Suppressor macrophage (primary cell): ENCODE data around the gene RAI1.
A peak's percentile ranks its signal among the peaks of the same experiment; 100 is the strongest.

Experiments used
- DNase-seq, 4 experiments: peaks; one replicate each; pipeline ENCODE4 v3.0.0-alpha.2; 2020 to 2022

The RAI1 gene

GRCh38 chr17:17784657-17785267, 103.5 kb downstream of the RAI1 start:
- peak in 1 of 4 experiments; percentile 6 for DNase-seq

GRCh38 chr17:17785407-17785806, 104.1 kb downstream of the RAI1 start:
- no peak for DNase-seq

- no peak for DNase-seq
Observed at GRCh38 chr17:17786998-17787397, 105.7 kb downstream of the RAI1 start.

GRCh38 chr17:17787568-17787967, 106.3 kb downstream of the RAI1 start:
- no peak for DNase-seq

GRCh38 chr17:17788967-17789366, 107.7 kb downstream of the RAI1 start:
- DNase-seq = no peak

- no peak for DNase-seq
Observed at GRCh38 chr17:17789410-17789809, 108.2 kb downstream of the RAI1 start.

GRCh38 chr17:17789828-17790636, 108.8 kb downstream of the RAI1 start:
- DNase-seq = no peak

- DNase-seq = no peak
Observed at GRCh38 chr17:17790637-17791464, 109.6 kb downstream of the RAI1 start.

GRCh38 chr17:17792037-17792550, 110.8 kb downstream of the RAI1 start:
- no peak for DNase-seq

GRCh38 chr17:17792551-17793377, 111.5 kb downstream of the RAI1 start:
- DNase-seq = peak in 1 of 4 experiments; percentile 6

- DNase-seq = no peak
Observed at GRCh38 chr17:17793378-17794214, 112.3 kb downstream of the RAI1 start.

- no peak for DNase-seq
Observed at GRCh38 chr17:17794382-17794781, 113.1 kb downstream of the RAI1 start.

GRCh38 chr17:17795296-17795695, 114.0 kb downstream of the RAI1 start:
- DNase-seq = no peak

GRCh38 chr17:17795946-17796786, 114.9 kb downstream of the RAI1 start:
- no peak for DNase-seq

GRCh38 chr17:17796787-17797061, 115.5 kb downstream of the RAI1 start:
- DNase-seq = no peak

GRCh38 chr17:17797119-17797809, 116.0 kb downstream of the RAI1 start:
- DNase-seq = no peak

GRCh38 chr17:17798010-17798556, 116.8 kb downstream of the RAI1 start:
- DNase-seq = no peak

- no peak for DNase-seq
Observed at GRCh38 chr17:17798573-17799255, 117.5 kb downstream of the RAI1 start.

GRCh38 chr17:17800504-17801021, 119.3 kb downstream of the RAI1 start:
- DNase-seq = no peak
